ENCODE data around the gene THEMIS2.
"Not testable (repeated sequence)": the region's sequence is repeated elsewhere in the genome, so short reads cannot be mapped to it uniquely, and the experiment has no call there.

Gene THEMIS2

GRCh38 chr1:27863538-27863915 lies 8.8 kb upstream of the THEMIS2 start:
- no peak for FAIRE-seq

GRCh38 chr1:27864264-27864895 lies 8.0 kb upstream of the THEMIS2 start:
- FAIRE-seq: no peak

- no peak for FAIRE-seq
Measured at GRCh38 chr1:27865821-27866220, 6.5 kb upstream of the THEMIS2 start.

- no peak for FAIRE-seq
Measured at GRCh38 chr1:27868556-27868931, 3.8 kb upstream of the THEMIS2 start.

GRCh38 chr1:27868932-27869718 lies 3.2 kb upstream of the THEMIS2 start:
- no peak for FAIRE-seq

- no peak for FAIRE-seq
Measured at GRCh38 chr1:27869719-27870085, 2.6 kb upstream of the THEMIS2 start.

GRCh38 chr1:27871076-27871475 lies 1.3 kb upstream of the THEMIS2 start:
- not testable (repeated sequence) for FAIRE-seq

GRCh38 chr1:27872802-27873551 lies 633 bp downstream of the THEMIS2 start:
- FAIRE-seq: no peak

- FAIRE-seq: no peak
Measured at GRCh38 chr1:27873671-27874384, 1.5 kb downstream of the THEMIS2 start.

GRCh38 chr1:27876341-27877114 lies 4.2 kb downstream of the THEMIS2 start:
- FAIRE-seq: no peak

GRCh38 chr1:27877115-27877416 lies 4.7 kb downstream of the THEMIS2 start:
- no peak for FAIRE-seq

GRCh38 chr1:27878039-27878438 lies 5.7 kb downstream of the THEMIS2 start:
- FAIRE-seq: no peak

GRCh38 chr1:27878787-27879335 lies 6.5 kb downstream of the THEMIS2 start:
- no peak for FAIRE-seq

GRCh38 chr1:27879374-27880082 lies 7.2 kb downstream of the THEMIS2 start:
- FAIRE-seq: no peak

- no peak for FAIRE-seq
Measured at GRCh38 chr1:27882543-27882903, 10.2 kb downstream of the THEMIS2 start.

GRCh38 chr1:27883536-27883935 lies 11.2 kb downstream of the THEMIS2 start:
- no peak for FAIRE-seq

GRCh38 chr1:27884006-27884954 lies 11.9 kb downstream of the THEMIS2 start:
- FAIRE-seq: no peak

GRCh38 chr1:27885114-27885528 lies 12.8 kb downstream of the THEMIS2 start:
- no peak for FAIRE-seq

GRCh38 chr1:27885621-27886352 lies 13.4 kb downstream of the THEMIS2 start:
- no peak for FAIRE-seq

GRCh38 chr1:27886353-27886679 lies 14.0 kb downstream of the THEMIS2 start:
- no peak for FAIRE-seq

All from colon (tissue), 2 donors.